NCI-H460 (cell line): Measurements from ENCODE around the gene PCGF2. TPM values are rescaled to one million over a fixed set of nuclear protein-coding genes. Genes with fewer than 3 reads are reported as not detected.
"Not testable (repeated sequence)": the region's sequence is repeated elsewhere in the genome, so short reads cannot be mapped to it uniquely, and the experiment has no call there.

Experiments used
- DNase-seq: peaks from one replicate; pipeline ENCODE4 v3.0.0-alpha.2; 2016; ENCODE audit warnings: low read depth; ENCODE audit errors: extremely low read depth
- total RNA-seq: library from RNA; depleted of rRNA; stranded (reverse); fragments of >200 nt; shearing (Covaris generic); gene quantifications from 2 replicates; pipeline ENCODE4 v1.2.3, GENCODE V29; 2014

Gene PCGF2
- total RNA-seq, 1 experiment from 2014 or later, result 10.4 TPM

GRCh38 chr17:38738007-38738662 lies 10.0 kb downstream of the PCGF2 start:
- no peak for DNase-seq

- DNase-seq, result no peak
Observed at GRCh38 chr17:38735161-38735997, 12.8 kb downstream of the PCGF2 start.

- no peak for DNase-seq
Observed at GRCh38 chr17:38733982-38734973, 13.9 kb downstream of the PCGF2 start.

- DNase-seq, result no peak
Observed at GRCh38 chr17:38733282-38733981, 14.7 kb downstream of the PCGF2 start.

- DNase-seq, result no peak
Observed at GRCh38 chr17:38732376-38733281, 15.5 kb downstream of the PCGF2 start.

GRCh38 chr17:38731526-38732294 lies 16.4 kb downstream of the PCGF2 start:
- DNase-seq, result no peak

GRCh38 chr17:38730526-38731379 lies 17.4 kb downstream of the PCGF2 start:
- DNase-seq, result no peak

- DNase-seq, result peak; percentile 85
Observed at GRCh38 chr17:38729886-38730525, 18.1 kb downstream of the PCGF2 start, which contains the start of gene CISD3. Gene CISD3, plus strand, starts transcription at chr17:38730341. Its CDS starts 18 bp downstream, at chr17:38730359.

- no peak for DNase-seq
Observed at GRCh38 chr17:38729368-38729885, 18.7 kb downstream of the PCGF2 start.

GRCh38 chr17:38728290-38728831 lies 19.8 kb downstream of the PCGF2 start:
- DNase-seq, result no peak

- no peak for DNase-seq
Observed at GRCh38 chr17:38727736-38728135, 20.4 kb downstream of the PCGF2 start.

GRCh38 chr17:38726145-38726544 lies 22.0 kb downstream of the PCGF2 start:
- DNase-seq, result not testable (repeated sequence)

GRCh38 chr17:38725066-38725465 lies 23.1 kb downstream of the PCGF2 start:
- DNase-seq, result no peak

GRCh38 chr17:38724337-38724988 lies 23.7 kb downstream of the PCGF2 start:
- no peak for DNase-seq

GRCh38 chr17:38721802-38722201 lies 26.3 kb downstream of the PCGF2 start:
- DNase-seq, result no peak

GRCh38 chr17:38720941-38721340 lies 27.2 kb downstream of the PCGF2 start:
- DNase-seq, result no peak
